H9 (cell line): Measurements from ENCODE around the gene CCDC159. TPM values are rescaled to one million over a fixed set of nuclear protein-coding genes. Genes with fewer than 3 reads are reported as not detected.

Source experiments
- DNase-seq: peaks from one replicate; pipeline ENCODE4 v3.0.0-alpha.2; 2017
- H2AFZ ChIP-seq: one replicate; pipeline ENCODE4 v1.6.1; 2013; ENCODE audit warnings: mild to moderate bottlenecking, low read length, control low read depth, moderate library complexity
- H2AK5ac ChIP-seq: 2 replicates; pipeline ENCODE4 v1.6.1; 2013; ENCODE audit warnings: low read length, control low read depth, mixed read lengths; ENCODE audit not compliant: insufficient read length
- H2BK120ac ChIP-seq: one replicate; pipeline ENCODE4 v1.6.1; 2013; ENCODE audit warnings: low read depth, mild to moderate bottlenecking, low read length, control low read depth, inconsistent platforms; ENCODE audit not compliant: poor library complexity, severe bottlenecking
- H2BK12ac ChIP-seq: 2 replicates; pipeline ENCODE4 v1.6.1; 2013; ENCODE audit warnings: low read length, control low read depth, mixed read lengths, low read depth; ENCODE audit not compliant: insufficient read length
- H2BK15ac ChIP-seq: 2 replicates; pipeline ENCODE4 v1.6.1; 2013; ENCODE audit warnings: low read depth, low read length, control low read depth
- H2BK20ac ChIP-seq: one replicate; pipeline ENCODE4 v1.6.1; 2013; ENCODE audit warnings: low read depth, mild to moderate bottlenecking, low read length, control low read depth, inconsistent platforms; ENCODE audit not compliant: poor library complexity, severe bottlenecking
- H2BK5ac ChIP-seq: 2 replicates; pipeline ENCODE4 v1.6.1; 2013; ENCODE audit warnings: low read length, control low read depth, mixed read lengths; ENCODE audit not compliant: insufficient read length
- H3K14ac ChIP-seq: 2 replicates; pipeline ENCODE4 v1.6.1; 2013; ENCODE audit warnings: low read length, control low read depth; ENCODE audit not compliant: insufficient read depth
- H3K18ac ChIP-seq: 2 replicates; pipeline ENCODE4 v1.6.1; 2013; ENCODE audit warnings: low read depth, mild to moderate bottlenecking, mixed read lengths, low read length, control low read depth; ENCODE audit not compliant: insufficient read length
- H3K23ac ChIP-seq: 2 replicates; pipeline ENCODE4 v1.6.1; 2013; ENCODE audit warnings: low read length, control low read depth, mixed read lengths, low read depth; ENCODE audit not compliant: insufficient read length
- H3K23me2 ChIP-seq: 2 replicates; pipeline ENCODE4 v1.6.1; 2013; ENCODE audit warnings: low read depth, mild to moderate bottlenecking, mixed read lengths, low read length, control low read depth; ENCODE audit not compliant: insufficient read length, poor library complexity, severe bottlenecking
- H3K27ac ChIP-seq: 2 replicates; pipeline ENCODE4 v1.5.1; 2013; ENCODE audit warnings: low read length, control low read depth, mixed read lengths, low read depth; ENCODE audit not compliant: insufficient read length
- H3K27me3 ChIP-seq: 2 replicates; pipeline ENCODE4 v1.6.1; 2013; ENCODE audit warnings: low read length, control low read depth, inconsistent platforms; ENCODE audit not compliant: insufficient read depth
- H3K4ac ChIP-seq: 2 replicates; pipeline ENCODE4 v1.6.1; 2013; ENCODE audit warnings: low read depth, mild to moderate bottlenecking, control low read depth, inconsistent platforms, low read length, moderate library complexity
- H3K4me1 ChIP-seq: 2 replicates; pipeline ENCODE4 v1.6.1; 2013; ENCODE audit warnings: low read length, control low read depth, inconsistent platforms; ENCODE audit not compliant: insufficient read depth
- H3K4me2 ChIP-seq: 2 replicates; pipeline ENCODE4 v1.6.1; 2013; ENCODE audit warnings: low read length, control low read depth, mixed read lengths; ENCODE audit not compliant: insufficient read length, insufficient read depth
- H3K56ac ChIP-seq: 2 replicates; pipeline ENCODE4 v1.6.1; 2013; ENCODE audit warnings: low read depth, mild to moderate bottlenecking, mixed read lengths, low read length, control low read depth; ENCODE audit not compliant: insufficient read length
- H3K79me1 ChIP-seq: 2 replicates; pipeline ENCODE4 v1.6.1; 2013; ENCODE audit warnings: low read depth, mild to moderate bottlenecking, moderate library complexity, low read length, control low read depth, inconsistent platforms; ENCODE audit not compliant: insufficient read depth, poor library complexity, severe bottlenecking
- H3K79me2 ChIP-seq: 2 replicates; pipeline ENCODE4 v1.6.1; 2013; ENCODE audit warnings: low read length, control low read depth, inconsistent platforms; ENCODE audit not compliant: insufficient read depth
- H3K9ac ChIP-seq: 2 replicates; pipeline ENCODE4 v1.6.1; 2013; ENCODE audit warnings: low read length, control low read depth, mixed read lengths; ENCODE audit not compliant: insufficient read length; ENCODE audit errors: extremely low read depth
- H3K9me3 ChIP-seq: one replicate; pipeline ENCODE4 v1.6.1; 2013; ENCODE audit warnings: low read depth, low read length, inconsistent platforms; ENCODE audit not compliant: control insufficient read depth
- H3T11ph ChIP-seq: one replicate; pipeline ENCODE4 v1.6.1; 2013; ENCODE audit warnings: mild to moderate bottlenecking, low read length, control low read depth, inconsistent platforms
- H4K20me1 ChIP-seq: one replicate; pipeline ENCODE4 v1.6.1; 2013; ENCODE audit not compliant: control insufficient read depth, insufficient read length, insufficient read depth
- H4K5ac ChIP-seq: 2 replicates; pipeline ENCODE4 v1.6.1; 2013; ENCODE audit warnings: low read depth, mild to moderate bottlenecking, mixed read lengths, low read length, control low read depth; ENCODE audit not compliant: insufficient read length
- H4K8ac ChIP-seq: replicated peaks from 2 replicates; pipeline ENCODE4 v1.6.1; 2013; ENCODE audit warnings: low read length, control low read depth, mixed read lengths, low read depth; ENCODE audit not compliant: insufficient read length
- H4K91ac ChIP-seq: 2 replicates; pipeline ENCODE4 v1.6.1; 2013; ENCODE audit warnings: low read depth, mild to moderate bottlenecking, moderate library complexity, mixed read lengths, low read length, control low read depth; ENCODE audit not compliant: insufficient read length
- H3K27ac Mint-ChIP-seq, 3 experiments: 2 replicates in 2 of 3; 3 replicates in 1 of 3; pipeline ENCODE4 v1.8.0; 2020 to 2021; ENCODE audit warnings: mixed read lengths in 3 of 3, mild to moderate bottlenecking in 1 of 3, moderate library complexity in 1 of 3
- H3K27me3 Mint-ChIP-seq: 2 replicates; pipeline ENCODE4 v1.8.0; 2021; ENCODE audit warnings: low read depth, mild to moderate bottlenecking, moderate library complexity, mixed read lengths
- H3K36me3 Mint-ChIP-seq, 3 experiments: 2 replicates in 2 of 3; 3 replicates in 1 of 3; pipeline ENCODE4 v1.8.0; 2020 to 2021; ENCODE audit warnings: low read depth in 3 of 3, mixed read lengths in 3 of 3; ENCODE audit not compliant: insufficient read depth in 1 of 3
- H3K4me1 Mint-ChIP-seq, 2 experiments: 2 replicates each; pipeline ENCODE4 v1.8.0; 2020; ENCODE audit warnings: mixed read lengths in 2 of 2
- H3K4me3 Mint-ChIP-seq, 2 experiments: 2 replicates in 1 of 2; 3 replicates in 1 of 2; pipeline ENCODE4 v1.8.0; 2020 to 2021; ENCODE audit warnings: mild to moderate bottlenecking in 2 of 2, mixed read lengths in 2 of 2, moderate library complexity in 1 of 2
- H3K9me3 Mint-ChIP-seq, 2 experiments: 2 replicates in 1 of 2; 3 replicates in 1 of 2; pipeline ENCODE4 v1.8.0; 2020; ENCODE audit warnings: mild to moderate bottlenecking in 2 of 2, mixed read lengths in 2 of 2, moderate library complexity in 1 of 2
- CTCF ChIP-seq: fragments of 200-600 bp; sonication (generic); conservative IDR thresholded peaks from 3 replicates; pipeline ENCODE4 v1.8.0; 2021; ENCODE audit warnings: antibody characterized with exemption, mild to moderate bottlenecking
- WGBS: extraction: QIAGEN DNeasy Blood & Tissue Kit; methylation state at CpG from one replicate; pipeline ENCODE4 v1.1.7; 2013; ENCODE audit warnings: missing lambda C conversion rate, low lambda C conversion rate, mixed read lengths; ENCODE audit not compliant: insufficient read length; ENCODE audit errors: extremely low coverage; 5-methylcytosine and 5-hydroxymethylcytosine counted together
- total RNA-seq: library from RNA; stranded (reverse); gene quantifications from 2 replicates; pipeline ENCODE4 v1.2.1, GENCODE V29; 2021

The CCDC159 gene
- total RNA-seq, 1 experiment from 2014 or later = 5.7 TPM

GRCh38 chr19:11338569-11339253, 7.6 kb upstream of the CCDC159 start:
- H3K27me3 ChIP-seq = no peaks in the 10 kb centered on the region
- H2AFZ ChIP-seq = no peak overlapping the region
- H3K4ac ChIP-seq = no peak overlapping the region
- no peak overlapping the region for H2BK12ac ChIP-seq
- no peaks in the 10 kb centered on the region for H3K79me1 ChIP-seq
- H3K18ac ChIP-seq = no peak overlapping the region
- H2BK15ac ChIP-seq = no peak overlapping the region
- no peak overlapping the region for H2AK5ac ChIP-seq
- H4K91ac ChIP-seq = no peak overlapping the region
- no peaks in the 10 kb centered on the region; a peak in 1 of 5 replicates for H3K9me3 Mint-ChIP-seq
- H3K23me2 ChIP-seq = peaks cover 8% of the 10 kb centered on the region
- H3K4me2 ChIP-seq = peak overlapping the region; percentile 45
- no peak overlapping the region for H3K23ac ChIP-seq
- no peak overlapping the region for H4K8ac ChIP-seq
- H3K14ac ChIP-seq = no peak overlapping the region
- H2BK5ac ChIP-seq = no peak overlapping the region
- no peak overlapping the region for H4K5ac ChIP-seq
- H3K79me2 ChIP-seq = no peaks in the 10 kb centered on the region
- no peak overlapping the region for H3T11ph ChIP-seq
- H3K4me3 Mint-ChIP-seq = peak overlapping the region; percentile 74 to 89
- no peaks in the 10 kb centered on the region for H4K20me1 ChIP-seq
- H3K36me3 Mint-ChIP-seq = peaks cover 14 to 42% (median 36%) of the 10 kb centered on the region in 3 experiments
- no peak overlapping the region for H3K56ac ChIP-seq
- no peak for TF ChIP-seq CTCF
- no peak overlapping the region for H3K27ac Mint-ChIP-seq
- no CpG with 5 or more reads among the region's 21 CpGs for WGBS
- H3K27me3 Mint-ChIP-seq = peaks cover 3% of the 10 kb centered on the region; the same call in 1 of the 2 replicates
- no peak overlapping the region for H2BK120ac ChIP-seq
- peaks cover 7% of the 10 kb centered on the region in 2 experiments for H3K4me1 Mint-ChIP-seq
- no peak overlapping the region for H3K9ac ChIP-seq
- H3K27ac ChIP-seq = no peak overlapping the region
- no peaks in the 10 kb centered on the region for H3K9me3 ChIP-seq
- no peak for DNase-seq
- no peaks in the 10 kb centered on the region for H3K4me1 ChIP-seq
- H2BK20ac ChIP-seq = no peak overlapping the region
